Spinal cord (tissue), 10 donors: ENCODE results near the gene MIP. TPM values are rescaled to one million over a fixed set of nuclear protein-coding genes. Genes with fewer than 3 reads are reported as not detected.
"Not testable (repeated sequence)": the region's sequence is repeated elsewhere in the genome, so short reads cannot be mapped to it uniquely, and the experiment has no call there.

Experiments used
- DNase-seq, 6 donors: peaks; one replicate each; pipeline versions ENCODE4 v3.0.0 to v3.0.0-alpha.2; 2013 to 2015; ENCODE audit warnings: low spot score in 6 of 6, low read depth in 4 of 6
- H3K27ac ChIP-seq: one replicate; pipeline ENCODE4 v1.5.1; 2013; ENCODE audit warnings: low read depth, low read length, control low read depth
- H3K27me3 ChIP-seq: one replicate; pipeline ENCODE4 v1.6.1; 2013; ENCODE audit warnings: low read length; ENCODE audit not compliant: control insufficient read depth, insufficient read depth
- H3K36me3 ChIP-seq: one replicate; pipeline ENCODE4 v1.6.1; 2013; ENCODE audit warnings: low read length; ENCODE audit not compliant: control insufficient read depth, insufficient read depth
- H3K4me1 ChIP-seq: one replicate; pipeline ENCODE4 v1.6.1; 2013; ENCODE audit warnings: low read length; ENCODE audit not compliant: control insufficient read depth, insufficient read depth
- H3K4me3 ChIP-seq: one replicate; pipeline ENCODE4 v1.5.1; 2013; ENCODE audit warnings: low read depth, low read length, control low read depth
- H3K9me3 ChIP-seq: one replicate; pipeline ENCODE4 v1.6.1; 2013; ENCODE audit warnings: low read length; ENCODE audit not compliant: control insufficient read depth, insufficient read depth
- WGBS: methylation state at CpG from one replicate; pipeline ENCODE4 v1.1.5; 2013; ENCODE audit warnings: missing lambda C conversion rate; ENCODE audit not compliant: insufficient coverage; 5-methylcytosine and 5-hydroxymethylcytosine counted together
- long read RNA-seq, 4 donors: transcript quantifications; one replicate each; lab custom pipeline, GENCODE V29; 2026
- polyA plus RNA-seq, 2 donors: library from polyadenylated mRNA; unstranded; fragments of 120-200 nt; gene quantifications; one replicate each; pipeline ENCODE4 v1.2.1, GENCODE V29; 2013; ENCODE audit not compliant: insufficient read length in 2 of 2
- total RNA-seq, 2 donors: library from RNA; depleted of rRNA in 1 of 2; stranded (reverse); fragments of 120-200 nt in 1 of 2; fragments of >200 nt in 1 of 2; gene quantifications; one replicate each; pipeline versions ENCODE4 v1.2.3 to v1.2.4, GENCODE V29; 2013 to 2014
- donor health status: healthy.

Gene MIP
- total RNA-seq (under 1 TPM in 1 of 2 donors, not detected in 1; 0.30 TPM), polyA plus RNA-seq (under 1 TPM in 1 of 2 donors, not detected in 1; 0.60 TPM)
- long read RNA-seq, donor 1: 0 reads
- long read RNA-seq, donor 2: 0 reads
- long read RNA-seq, donor 3: 0 reads
- long read RNA-seq, donor 4: 0 reads

- H3K27ac ChIP-seq: no peak within 1 kb of the TSS
- no peak within 1 kb of the TSS for H3K4me3 ChIP-seq
- DNase-seq: no peak
- no peaks in the 10 kb centered on the region for H3K4me1 ChIP-seq
- no peaks in the 10 kb centered on the region for H3K9me3 ChIP-seq
- no peaks in the 10 kb centered on the region for H3K36me3 ChIP-seq
- no peaks in the 10 kb centered on the region for H3K27me3 ChIP-seq
- WGBS: 96% methylated on average over 2 of the region's 5 CpGs
Measured at GRCh38 chr12:56454557-56454956, at the start of gene MIP. Gene MIP, minus strand, starts transcription at chr12:56454657. Its CDS starts 44 bp downstream, at chr12:56454613.

GRCh38 chr12:56499879-56500278 is 45.4 kb upstream of the MIP start:
- H3K4me3 ChIP-seq, DNase-seq, H3K27ac ChIP-seq, H3K36me3 ChIP-seq, H3K27me3 ChIP-seq, H3K9me3 ChIP-seq, H3K4me1 ChIP-seq: not testable (repeated sequence)
- WGBS: 74% methylated on average over 11 of the region's 13 CpGs

- peak in 1 of 6 donors; percentile 24 for DNase-seq
- H3K4me1 ChIP-seq, H3K27ac ChIP-seq, H3K36me3 ChIP-seq, H3K9me3 ChIP-seq, H3K4me3 ChIP-seq, H3K27me3 ChIP-seq: not testable (repeated sequence)
- WGBS: 58% methylated on average over 9 of the region's 9 CpGs
Measured at GRCh38 chr12:56499452-56499851, 45.0 kb upstream of the MIP start.

- WGBS: 30% methylated on average over 5 of the region's 14 CpGs
- not testable (repeated sequence) for H3K27ac ChIP-seq, H3K4me1 ChIP-seq, H3K36me3 ChIP-seq, H3K27me3 ChIP-seq, H3K4me3 ChIP-seq, H3K9me3 ChIP-seq
- DNase-seq: peak in 1 of 6 donors; percentile 10
Measured at GRCh38 chr12:56498126-56498902, 43.9 kb upstream of the MIP start.

- H3K9me3 ChIP-seq, H3K27ac ChIP-seq, H3K4me1 ChIP-seq, H3K27me3 ChIP-seq, H3K4me3 ChIP-seq, H3K36me3 ChIP-seq: not testable (repeated sequence)
- WGBS: 18% methylated on average over 9 of the region's 17 CpGs
- peak in 2 of 6 donors; percentile 33 to 53 for DNase-seq
Measured at GRCh38 chr12:56496704-56497103, 42.2 kb upstream of the MIP start.

- not testable (repeated sequence) for H3K27me3 ChIP-seq, H3K4me3 ChIP-seq, H3K36me3 ChIP-seq, DNase-seq, H3K4me1 ChIP-seq, H3K9me3 ChIP-seq, H3K27ac ChIP-seq
- 96% methylated on average over 24 of the region's 27 CpGs for WGBS
Measured at GRCh38 chr12:56494481-56494880, 40.0 kb upstream of the MIP start.

GRCh38 chr12:56494106-56494415 is 39.6 kb upstream of the MIP start:
- H3K9me3 ChIP-seq, H3K27ac ChIP-seq, DNase-seq, H3K4me3 ChIP-seq, H3K27me3 ChIP-seq, H3K36me3 ChIP-seq, H3K4me1 ChIP-seq: not testable (repeated sequence)
- 95% methylated on average over 14 of the region's 15 CpGs for WGBS

- H3K36me3 ChIP-seq, H3K9me3 ChIP-seq, H3K4me1 ChIP-seq, H3K4me3 ChIP-seq, DNase-seq, H3K27ac ChIP-seq: not testable (repeated sequence)
- H3K27me3 ChIP-seq: peaks cover 11% of the 10 kb centered on the region
- WGBS: 91% methylated on average over 23 of the region's 31 CpGs
Measured at GRCh38 chr12:56493409-56494105, 39.1 kb upstream of the MIP start.

- no peak overlapping the region for H3K4me3 ChIP-seq
- H3K4me1 ChIP-seq: peaks cover 18% of the 10 kb centered on the region
- H3K9me3 ChIP-seq: no peaks in the 10 kb centered on the region
- H3K27me3 ChIP-seq: peaks cover 23% of the 10 kb centered on the region
- no peak for DNase-seq
- H3K36me3 ChIP-seq: no peaks in the 10 kb centered on the region
- H3K27ac ChIP-seq: no peak overlapping the region
Measured at GRCh38 chr12:56490360-56490759, 35.9 kb upstream of the MIP start.
